GM12891 (cell line): Measurements from ENCODE around the gene PIK3R2.

Experiments used
- DNase-seq: peaks from one replicate; pipeline ENCODE4 v3.0.0; 2011; ENCODE audit warnings: low spot score; ENCODE audit not compliant: insufficient read length
- FAIRE-seq: peaks from 2 replicates; lab custom pipeline; 2011; peaks lifted over from hg19 to GRCh38; lab: Jason Lieb, UNC
- PAX5 ChIP-seq: IDR thresholded peaks from 2 replicates; pipeline ENCODE4 v1.6.1; 2011; ENCODE audit warnings: low read length, moderate library complexity, mild to moderate bottlenecking; ENCODE audit not compliant: insufficient read depth, severe bottlenecking
- POLR2A ChIP-seq: IDR thresholded peaks from 2 replicates; pipeline ENCODE4 v1.6.1; 2011; ENCODE audit warnings: low read depth, low read length, control low read depth
- POLR2AphosphoS5 ChIP-seq: IDR thresholded peaks from 2 replicates; pipeline ENCODE4 v1.6.1; 2011; ENCODE audit warnings: low read depth, low read length, control low read depth
- POU2F2 ChIP-seq: IDR thresholded peaks from 2 replicates; pipeline ENCODE4 v1.6.1; 2011; ENCODE audit warnings: low read depth, mild to moderate bottlenecking, control low read depth, low read length, moderate library complexity
- SPI1 ChIP-seq: IDR thresholded peaks from 2 replicates; pipeline ENCODE4 v1.6.1; 2011; ENCODE audit warnings: low read depth, low read length, control low read depth
- TAF1 ChIP-seq: IDR thresholded peaks from 2 replicates; pipeline ENCODE4 v1.6.1; 2011; ENCODE audit warnings: low read depth, low read length, control low read depth

Gene PIK3R2

DNA sequence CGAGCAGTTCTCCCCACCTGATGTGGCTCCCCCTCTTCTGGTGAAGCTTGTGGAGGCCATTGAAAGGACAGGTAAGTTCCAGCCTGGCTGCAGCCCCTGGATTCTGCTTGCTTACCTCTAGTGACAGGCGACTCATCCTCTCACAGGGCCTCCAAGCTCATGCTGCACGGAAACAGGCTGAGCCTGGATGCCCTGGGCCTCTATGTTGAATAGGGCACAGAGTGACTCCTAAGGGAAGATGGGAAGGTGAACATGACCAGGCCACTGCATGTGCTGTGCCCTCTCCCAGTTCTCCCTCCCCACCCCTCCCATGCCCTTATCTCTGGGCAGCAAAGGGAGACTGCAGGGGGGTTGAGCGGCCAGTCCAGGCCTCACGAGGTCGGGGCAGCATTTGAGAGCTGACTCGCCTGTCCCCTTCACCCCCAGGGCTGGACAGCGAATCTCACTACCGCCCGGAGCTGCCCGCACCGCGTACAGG is 7.6 kb downstream of the PIK3R2 start:
- no peak for TF ChIP-seq POLR2AphosphoS5
- no peak for TF ChIP-seq TAF1
- TF ChIP-seq PAX5 = no peak
- TF ChIP-seq POLR2A = no peak
- no peak for TF ChIP-seq POU2F2
- no peak for TF ChIP-seq SPI1
- no peak for DNase-seq
- peak; percentile 76 for FAIRE-seq

DNA sequence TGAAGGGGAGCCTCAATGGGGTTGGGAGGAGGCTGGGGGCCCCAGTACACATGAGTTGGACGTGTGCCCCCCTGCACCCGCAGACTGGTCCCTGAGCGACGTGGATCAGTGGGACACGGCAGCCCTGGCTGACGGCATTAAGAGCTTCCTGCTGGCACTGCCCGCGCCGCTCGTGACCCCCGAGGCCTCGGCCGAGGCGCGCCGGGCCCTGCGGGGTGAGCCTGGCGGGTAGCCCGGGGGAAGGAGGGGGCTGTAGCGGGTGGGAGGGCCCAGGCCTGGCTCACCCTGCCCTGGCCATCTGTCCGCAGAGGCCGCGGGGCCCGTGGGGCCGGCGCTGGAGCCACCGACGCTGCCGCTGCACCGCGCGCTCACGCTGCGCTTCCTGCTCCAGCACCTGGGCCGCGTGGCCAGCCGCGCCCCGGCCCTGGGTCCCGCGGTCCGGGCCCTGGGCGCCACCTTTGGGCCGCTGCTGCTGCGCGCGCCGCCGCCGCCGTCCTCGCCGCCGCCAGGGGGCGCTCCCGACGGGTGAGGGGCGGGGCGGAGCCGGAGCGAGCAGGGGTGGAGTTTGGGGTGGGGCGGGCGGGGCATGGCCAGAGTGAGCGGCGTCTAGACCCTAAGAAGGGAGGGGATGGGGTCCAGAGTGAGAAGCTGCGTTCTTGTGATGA is 8.1 kb downstream of the PIK3R2 start:
- DNase-seq (peak; percentile 96), FAIRE-seq (peak; percentile 89)
- no peak for TF ChIP-seq SPI1
- TF ChIP-seq POLR2A = peak; percentile 40; the same call in 1 of the 2 replicates

DNA sequence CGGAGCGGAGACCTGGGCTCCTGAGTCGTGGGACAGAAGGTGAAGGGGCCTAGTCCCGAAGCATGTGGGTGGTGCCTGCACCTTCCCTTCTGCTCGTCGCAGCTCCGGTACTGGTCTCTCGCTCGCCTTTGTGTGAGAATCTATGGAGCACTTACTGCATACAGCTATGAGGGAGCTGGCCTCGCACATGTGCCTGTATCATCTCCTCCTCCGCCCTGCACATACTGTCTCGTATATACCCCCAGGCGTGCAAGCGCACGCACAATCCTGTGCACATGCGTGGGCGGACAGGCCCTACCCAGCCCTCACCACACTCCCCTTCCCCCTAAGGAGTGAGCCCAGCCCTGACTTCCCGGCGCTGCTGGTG is 8.7 kb downstream of the PIK3R2 start:
- DNase-seq (no peak), FAIRE-seq (no peak)
- TF ChIP-seq PAX5 (no peak), POLR2A (peak; percentile 24; the same call in 1 of the 2 replicates)

DNA sequence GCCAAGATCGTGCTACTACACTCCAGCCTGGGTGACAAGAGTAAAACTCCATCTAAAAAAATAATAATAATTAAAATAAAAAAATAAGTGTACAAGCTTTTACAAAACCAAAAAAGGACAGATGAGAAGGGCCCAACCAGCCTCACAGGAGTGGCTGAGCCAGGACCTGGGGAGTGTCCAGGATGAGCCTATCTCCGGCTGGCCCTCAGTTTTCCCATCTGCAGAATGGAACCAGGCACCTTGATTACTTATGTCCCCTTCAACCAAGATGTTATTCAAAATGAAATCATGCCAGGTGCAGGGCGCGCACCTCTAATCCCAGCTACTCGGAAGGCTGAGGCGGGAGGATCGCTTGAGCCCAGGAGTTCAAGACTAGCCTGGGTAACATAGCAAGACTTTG is 11.1 kb downstream of the PIK3R2 start:
- TF ChIP-seq SPI1 = no peak
- TF ChIP-seq TAF1 = no peak
- no peak for TF ChIP-seq POLR2AphosphoS5
- TF ChIP-seq POU2F2 = no peak
- no peak for TF ChIP-seq PAX5
- no peak for TF ChIP-seq POLR2A
- no peak for DNase-seq
- FAIRE-seq = no peak

DNA sequence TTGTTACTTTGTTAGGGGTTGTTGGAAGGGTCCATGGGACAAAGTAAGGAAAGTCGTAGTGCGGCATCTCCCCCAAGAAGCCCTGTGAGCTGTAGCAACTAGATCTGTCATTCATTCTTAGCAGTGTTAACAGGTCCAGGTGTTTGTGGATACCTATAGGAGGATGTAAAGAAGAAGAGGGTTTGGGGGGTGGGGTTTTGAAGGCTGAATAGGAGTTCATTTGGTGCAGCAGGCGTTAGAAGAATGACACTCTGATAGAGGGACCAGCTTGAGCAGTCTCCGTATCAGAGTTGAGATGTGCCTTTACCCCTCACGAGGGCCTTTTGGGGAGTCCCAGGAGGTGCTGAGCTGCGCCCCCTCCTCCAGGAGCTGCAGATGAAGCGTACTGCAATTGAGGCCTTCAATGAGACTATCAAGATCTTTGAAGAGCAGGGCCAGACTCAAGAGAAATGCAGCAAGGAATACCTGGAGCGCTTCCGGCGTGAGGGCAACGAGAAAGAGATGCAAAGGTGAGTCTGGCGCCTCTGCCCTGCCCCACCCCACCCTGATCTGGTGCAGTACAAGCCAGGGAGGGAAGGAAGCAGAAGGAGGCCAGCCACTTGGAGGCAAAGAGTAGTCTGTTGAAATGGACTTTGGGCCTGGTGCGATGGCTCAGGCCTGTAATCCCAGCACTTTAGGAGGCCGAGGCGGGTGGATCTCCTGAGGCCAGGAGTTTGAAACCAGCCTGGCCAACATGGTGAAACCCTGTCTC is 13.0 kb downstream of the PIK3R2 start:
- no peak for DNase-seq
- no peak for FAIRE-seq
- TF ChIP-seq POU2F2 (no peak), TAF1 (no peak), POLR2AphosphoS5 (no peak), POLR2A (no peak), SPI1 (no peak), PAX5 (no peak)

DNA sequence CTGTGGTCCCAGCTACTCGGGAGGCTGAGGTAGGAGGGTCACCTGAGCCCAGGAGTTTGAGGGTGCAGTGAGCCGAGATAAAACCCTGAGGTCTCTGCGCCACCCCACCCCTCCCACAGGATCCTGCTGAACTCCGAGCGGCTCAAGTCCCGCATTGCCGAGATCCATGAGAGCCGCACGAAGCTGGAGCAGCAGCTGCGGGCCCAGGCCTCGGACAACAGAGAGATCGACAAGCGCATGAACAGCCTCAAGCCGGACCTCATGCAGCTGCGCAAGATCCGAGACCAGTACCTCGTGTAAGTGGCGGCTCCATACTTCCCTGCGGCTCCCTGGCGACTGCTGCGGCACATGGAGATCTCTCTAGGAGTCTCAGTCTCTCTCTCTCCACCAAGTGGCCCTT is 14.0 kb downstream of the PIK3R2 start:
- DNase-seq = no peak
- no peak for TF ChIP-seq POU2F2
- no peak for FAIRE-seq

DNA sequence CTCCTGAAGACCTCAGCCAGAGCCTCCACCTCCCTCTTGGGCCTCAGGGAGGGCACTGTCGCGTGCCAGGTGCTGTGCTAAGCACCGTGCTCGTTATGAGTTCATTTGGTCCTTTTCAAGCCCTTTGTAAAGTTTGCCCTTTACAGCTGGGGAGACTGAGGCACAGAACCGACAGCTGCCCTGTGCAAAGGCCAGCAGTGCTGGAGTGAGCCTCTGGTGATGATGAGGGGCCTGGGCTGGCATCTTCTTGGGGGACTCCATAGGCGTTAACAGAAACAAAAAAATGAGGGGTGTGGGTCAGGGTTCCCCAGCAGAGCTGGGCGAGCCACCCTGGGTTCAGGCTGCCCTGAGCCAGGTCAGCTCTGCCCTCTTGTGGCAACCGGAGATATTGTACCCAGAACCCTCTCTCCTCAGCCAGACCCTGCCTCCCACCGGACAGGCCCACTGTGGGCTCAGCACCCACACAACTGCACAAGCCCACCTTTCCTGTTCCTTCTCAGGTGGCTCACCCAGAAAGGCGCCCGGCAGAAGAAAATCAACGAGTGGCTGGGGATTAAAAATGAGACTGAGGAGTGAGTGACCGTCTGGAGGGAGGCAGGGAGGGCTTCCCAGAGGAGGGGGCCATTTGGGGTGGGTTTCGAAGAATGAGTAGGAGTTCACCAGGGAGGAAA is 15.1 kb downstream of the PIK3R2 start:
- FAIRE-seq (peak; percentile 95), DNase-seq (peak; percentile 89)
- TF ChIP-seq POU2F2 (peak; percentile 21; the same call in 1 of the 2 replicates), SPI1 (no peak), TAF1 (no peak), PAX5 (no peak), POLR2A (no peak), POLR2AphosphoS5 (no peak)

DNA sequence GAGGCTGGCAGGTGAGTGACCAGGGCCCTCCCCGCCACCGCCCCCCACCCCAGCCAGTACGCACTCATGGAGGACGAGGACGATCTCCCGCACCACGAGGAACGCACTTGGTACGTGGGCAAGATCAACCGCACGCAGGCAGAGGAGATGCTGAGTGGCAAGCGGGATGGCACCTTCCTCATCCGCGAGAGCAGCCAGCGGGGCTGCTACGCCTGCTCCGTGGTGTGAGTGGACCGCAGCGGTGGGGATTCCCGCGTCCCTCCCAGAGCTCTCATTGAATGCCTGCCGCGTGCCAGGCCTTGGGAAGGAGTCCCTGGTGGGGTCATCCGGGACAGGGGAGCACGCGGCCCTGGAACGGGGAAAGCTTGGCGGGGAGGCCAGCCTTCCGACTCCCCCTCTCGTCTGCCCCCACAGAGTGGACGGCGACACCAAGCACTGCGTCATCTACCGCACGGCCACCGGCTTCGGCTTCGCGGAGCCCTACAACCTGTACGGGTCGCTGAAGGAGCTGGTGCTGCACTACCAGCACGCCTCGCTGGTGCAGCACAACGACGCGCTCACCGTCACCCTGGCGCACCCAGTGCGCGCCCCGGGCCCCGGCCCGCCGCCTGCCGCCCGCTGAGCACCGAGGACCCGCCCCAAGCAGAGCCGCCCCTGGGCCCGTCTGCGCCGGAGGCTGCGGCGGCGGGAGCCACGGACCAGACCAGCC is 15.9 kb downstream of the PIK3R2 start:
- DNase-seq = no peak
- no peak for FAIRE-seq
- no peak for TF ChIP-seq POLR2AphosphoS5
- TF ChIP-seq POU2F2 = no peak
- no peak for TF ChIP-seq TAF1
- no peak for TF ChIP-seq POLR2A
- TF ChIP-seq PAX5 = no peak
- TF ChIP-seq SPI1 = no peak

DNA sequence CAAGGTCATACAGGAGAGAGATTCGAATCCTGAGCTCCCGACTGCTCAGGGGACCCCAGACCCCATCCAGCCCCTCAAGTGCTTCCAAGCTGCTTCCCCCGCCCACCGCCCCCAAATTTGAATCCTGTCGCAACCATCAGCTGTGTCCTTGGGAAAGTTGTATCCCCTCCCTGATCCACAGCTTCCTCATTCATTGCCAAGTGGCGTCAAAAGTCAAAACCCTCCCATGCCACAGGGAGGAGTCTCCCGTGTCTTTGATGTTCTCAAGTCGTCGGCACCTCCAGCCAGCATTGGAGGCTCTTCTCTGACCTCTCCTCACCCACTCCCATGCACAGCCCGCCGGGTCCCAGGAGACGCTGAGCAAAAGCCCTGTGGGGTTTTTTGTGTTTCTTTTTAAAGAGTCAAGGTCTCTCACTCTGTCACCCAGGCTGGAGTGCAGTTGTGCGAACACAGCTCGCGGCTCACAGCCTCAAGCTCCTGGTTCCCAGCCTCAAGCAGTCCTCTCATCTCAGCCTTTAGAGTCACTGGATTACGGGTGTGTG is 17.8 kb downstream of the PIK3R2 start:
- FAIRE-seq = peak; percentile 76
- DNase-seq = no peak
- TF ChIP-seq SPI1 (no peak), POU2F2 (no peak), POLR2A (no peak), POLR2AphosphoS5 (no peak), TAF1 (no peak), PAX5 (no peak)
